ENCODE data around the gene ARHGEF39.
"Not testable (repeated sequence)": the region's sequence is repeated elsewhere in the genome, so short reads cannot be mapped to it uniquely, and the experiment has no call there.

Gene ARHGEF39

DNA sequence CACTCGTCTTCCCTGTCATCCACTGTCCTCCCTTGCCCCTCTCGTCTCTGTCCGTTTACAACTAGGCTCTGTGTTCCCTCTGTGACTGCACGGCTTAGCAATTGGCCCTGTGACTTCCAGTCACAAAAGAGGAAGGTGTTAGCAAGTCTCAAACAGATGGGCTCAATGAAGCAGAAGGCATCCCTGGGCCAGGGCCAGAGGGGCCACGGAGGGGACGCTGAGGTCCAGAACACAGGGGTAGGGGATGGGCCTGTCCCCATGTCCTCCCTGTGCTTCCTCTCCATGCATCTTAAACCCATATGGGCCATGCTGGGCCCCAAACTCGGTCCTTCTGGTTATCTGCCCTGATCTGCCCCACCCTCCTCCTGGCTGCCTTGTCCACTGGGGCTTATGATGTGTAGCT, 46.7 kb downstream of the ARHGEF39 start, which contains the start of gene CD72:
TSS of gene CD72 (minus strand) at position 89 of the 403 bp plus-strand sequence. CDS start 110 bp downstream, outside the sequence.
- no peak for DNase-seq (ENCODE audit: low spot score)

DNA sequence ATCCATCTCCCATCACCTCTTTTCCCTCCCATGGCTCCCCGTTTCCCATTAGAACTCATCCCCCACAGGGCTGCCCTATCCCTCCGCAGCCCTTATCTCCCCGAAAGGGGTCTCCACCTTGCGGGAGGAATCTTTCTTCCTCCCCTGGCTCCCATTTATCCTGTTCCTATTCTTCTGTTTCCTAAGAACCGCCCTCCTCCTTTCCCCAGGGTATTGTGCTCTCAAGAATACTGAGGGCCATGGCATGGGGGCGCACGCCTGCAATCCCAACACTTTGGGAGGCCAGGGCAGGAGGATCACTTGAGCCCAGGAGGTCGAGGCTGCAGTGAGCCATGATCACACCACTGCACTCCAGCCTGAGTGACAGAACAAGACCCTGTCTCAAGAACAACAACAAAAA, 47.4 kb downstream of the ARHGEF39 start:
- no peak for DNase-seq (ENCODE audit: low spot score)

DNA sequence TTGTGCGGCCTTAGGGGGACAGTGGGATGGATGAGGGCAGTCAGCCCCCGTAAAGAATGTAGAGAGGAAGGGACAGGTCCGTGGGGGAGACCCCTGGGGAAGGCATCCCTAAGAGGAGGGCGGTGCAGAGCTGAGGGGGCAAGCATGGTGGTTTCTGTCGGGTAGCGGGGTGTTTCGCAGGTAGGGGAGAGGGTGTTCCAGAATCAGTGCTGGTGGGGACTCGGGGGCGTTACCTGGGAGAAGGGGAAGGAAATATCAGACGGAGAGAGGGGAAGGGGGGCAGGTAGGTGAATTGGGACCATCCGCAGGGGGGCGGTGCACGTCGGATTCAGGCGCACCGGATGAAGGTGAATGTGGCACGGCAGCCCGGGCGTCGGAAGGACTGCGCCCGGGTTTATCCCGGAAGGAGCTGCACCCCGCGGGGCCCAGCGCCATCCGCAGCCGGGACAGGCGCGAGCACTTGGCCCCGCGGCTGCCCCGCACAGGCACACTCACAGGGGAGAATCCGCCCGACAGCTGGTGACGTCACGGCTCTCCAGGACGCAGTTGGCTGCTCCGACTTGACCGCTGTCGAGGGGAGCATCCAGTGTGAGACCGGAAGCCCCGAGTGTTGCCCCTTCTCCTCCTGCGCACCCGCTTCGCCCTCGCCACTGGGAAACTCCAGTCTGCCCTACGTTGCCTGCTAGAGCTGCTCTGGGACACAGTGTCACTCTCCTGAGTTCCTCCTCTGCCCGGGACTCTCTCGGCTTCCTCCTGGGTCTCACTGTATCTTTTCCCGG, 48.1 kb downstream of the ARHGEF39 start:
- no peak for DNase-seq (ENCODE audit: low spot score)

DNA sequence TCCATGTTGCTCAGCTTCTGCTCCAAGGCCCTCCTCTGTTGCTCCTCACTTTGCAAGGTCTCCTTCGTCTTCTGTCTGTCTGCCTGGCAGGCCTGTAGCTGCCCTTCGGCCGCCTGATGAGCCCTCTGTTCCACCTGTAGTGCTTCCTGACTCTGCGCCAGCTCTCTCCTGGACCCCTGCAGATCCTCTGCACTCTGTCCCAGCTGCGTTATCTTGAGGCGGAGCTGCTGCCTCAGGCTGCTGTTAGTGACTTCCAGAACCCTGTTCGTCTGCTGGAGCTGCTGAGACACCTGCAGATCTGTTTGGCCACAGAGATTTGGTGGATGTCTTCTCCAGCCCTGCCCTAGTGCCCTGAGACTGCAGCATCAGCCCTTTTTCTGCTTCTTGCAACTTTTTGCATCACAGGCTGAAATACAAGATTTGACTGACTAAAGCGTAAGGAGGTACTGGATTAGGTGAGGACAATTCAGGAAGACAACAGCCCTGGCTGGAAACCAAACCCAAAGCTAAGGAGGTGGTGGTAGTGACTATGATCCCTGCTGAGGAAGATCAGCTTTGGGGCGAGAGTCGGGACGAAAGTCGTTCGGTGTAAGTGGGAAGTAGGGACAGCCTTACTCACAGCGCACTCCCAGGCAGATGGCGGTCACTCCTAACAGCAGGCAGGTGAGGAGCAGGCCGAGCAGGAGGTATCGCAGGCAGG, 48.9 kb downstream of the ARHGEF39 start:
- no peak for DNase-seq (ENCODE audit: low spot score)

DNA sequence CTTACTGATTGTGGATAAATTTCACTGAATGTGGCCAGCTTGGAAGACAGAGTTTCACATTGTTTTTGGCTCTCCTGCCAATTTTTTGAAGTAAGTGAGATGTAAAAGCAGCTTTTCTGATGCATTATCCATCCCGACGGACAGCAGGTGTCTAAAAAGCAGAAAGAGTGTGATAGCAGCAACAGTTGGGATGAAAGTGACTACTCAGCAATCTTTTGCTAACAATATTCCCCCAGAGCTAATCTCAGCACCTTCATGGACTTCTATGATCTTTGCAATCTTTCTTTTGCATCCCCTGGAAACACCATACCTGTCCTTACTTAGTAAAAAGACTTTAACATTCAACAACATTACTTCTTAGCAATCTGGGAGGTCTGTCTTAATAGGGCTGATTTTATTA, 52.2 kb downstream of the ARHGEF39 start:
- no peak for DNase-seq (ENCODE audit: low spot score)

DNA sequence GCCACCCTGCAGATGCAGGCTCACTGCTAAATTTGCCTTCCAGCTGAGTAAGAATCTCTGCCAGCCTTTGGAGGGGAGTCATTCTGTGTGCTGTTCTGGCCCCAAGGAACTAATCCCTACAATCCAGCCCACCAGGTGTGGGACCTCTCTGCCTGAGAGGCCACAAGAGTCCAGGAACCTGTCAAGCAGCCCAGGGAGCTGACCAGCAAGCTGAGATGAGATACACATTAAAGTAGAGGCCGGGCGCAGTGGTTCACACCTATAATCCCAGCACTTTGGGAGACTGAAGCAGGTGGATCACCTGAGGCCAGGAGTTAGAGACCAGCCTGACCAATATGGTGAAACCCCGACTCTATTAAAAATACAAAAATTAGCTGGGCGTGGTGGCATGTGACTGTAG, 52.9 kb downstream of the ARHGEF39 start:
- not testable (repeated sequence) for DNase-seq (ENCODE audit: low spot score)

DNA sequence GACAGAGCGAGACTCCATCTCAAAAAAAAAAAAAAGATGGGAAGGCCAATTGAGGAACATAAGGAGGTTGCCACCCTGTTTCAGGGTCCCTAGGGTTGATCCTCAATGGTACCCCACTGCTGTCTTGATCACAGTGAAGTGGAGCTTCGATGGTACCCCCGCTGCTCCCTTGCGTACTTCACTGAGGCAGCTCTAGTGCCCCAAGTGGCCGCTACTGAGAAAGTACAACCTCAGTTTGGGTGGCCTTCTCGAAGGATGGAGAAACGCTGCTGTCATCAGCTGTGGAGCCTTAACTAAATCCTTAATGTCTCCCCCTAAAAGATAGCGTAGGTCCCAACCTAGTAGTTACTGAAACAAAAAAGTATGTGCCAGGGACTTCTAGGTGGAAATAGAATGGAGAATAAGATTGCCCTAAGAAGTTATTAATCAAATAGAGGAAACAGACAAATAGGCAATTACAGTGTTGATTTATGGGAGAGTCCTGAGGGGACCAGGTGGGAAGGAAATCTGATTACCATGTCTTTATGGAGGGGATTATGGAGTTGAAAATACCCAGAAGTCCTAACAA, 53.7 kb downstream of the ARHGEF39 start:
- DNase-seq (ENCODE audit: low spot score): peak; percentile 29

DNA sequence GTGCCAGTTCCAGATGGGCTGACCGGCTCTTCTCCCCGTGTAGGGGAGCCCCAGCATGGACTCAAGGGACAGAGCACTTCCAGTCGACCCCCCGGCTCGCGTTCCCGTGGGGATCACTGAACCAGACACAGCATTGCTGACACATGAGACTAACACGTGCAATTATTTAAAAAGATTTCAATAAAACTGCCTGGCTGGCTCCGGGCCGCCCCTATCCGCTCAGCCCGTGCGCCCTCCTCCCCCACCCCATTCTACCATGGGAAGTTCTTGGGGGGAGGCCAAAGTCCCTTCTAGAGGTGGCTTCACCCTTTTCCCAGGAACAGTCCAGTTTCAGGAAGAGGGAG, 55.2 kb downstream of the ARHGEF39 start:
- DNase-seq (ENCODE audit: low spot score): no peak

Measured in LoVo (cell line).